Measurements from ENCODE around the gene OR4D6. TPM values are rescaled to one million over a fixed set of nuclear protein-coding genes. Genes with fewer than 3 reads are reported as not detected.

OR4D6 gene
- total and polyA plus RNA-seq, 2 experiments from 2014 or later = not detected

GRCh38 chr11:59417023-59417422, 39.7 kb upstream of the OR4D6 start:
- Histone ChIP-seq H4K20me1 (ENCODE audit: insufficient read depth) (no peaks in the 10 kb centered on the region), H2AFZ (no peak overlapping the region), H3K9me3 (ENCODE audit: low read depth) (no peaks in the 10 kb centered on the region), H3K4me3 (no peak overlapping the region), H3K9ac (no peak overlapping the region), H3K4me2 (ENCODE audit: unreplicated experiment) (no peak overlapping the region), H3F3A (ENCODE audit: insufficient read depth) (no peaks in the 10 kb centered on the region), H3K27ac (no peak overlapping the region), H3K4me1 (ENCODE audit: insufficient read depth) (no peaks in the 10 kb centered on the region), H3K9me2 (ENCODE audit: insufficient read depth) (no peaks in the 10 kb centered on the region), H3K79me2 (ENCODE audit: insufficient read depth) (no peaks in the 10 kb centered on the region), H3K36me3 (ENCODE audit: low read depth) (no peaks in the 10 kb centered on the region), H3K27me3 (replicated peaks; ENCODE audit: insufficient read depth) (no peaks in the 10 kb centered on the region; the same call in 1 of the 2 replicates)
- WGBS, 2 experiments (ENCODE audit: low coverage in 1 of 2, low lambda C conversion rate in 2 of 2, missing lambda C conversion rate in 2 of 2) = 2% methylated on average over 5 of the region's 5 CpGs
- DNase-seq = no peak
- in situ Hi-C loops (cut with MboI) = no loop called here
- TF ChIP-seq EZH2 (IDR thresholded peaks at IDR 0.05; ENCODE audit: insufficient read depth, poor library complexity, severe bottlenecking) (no peak), EZH2phosphoT487 (IDR thresholded peaks at IDR 0.05; ENCODE audit: insufficient read depth, low read depth) (no peak)

DNA sequence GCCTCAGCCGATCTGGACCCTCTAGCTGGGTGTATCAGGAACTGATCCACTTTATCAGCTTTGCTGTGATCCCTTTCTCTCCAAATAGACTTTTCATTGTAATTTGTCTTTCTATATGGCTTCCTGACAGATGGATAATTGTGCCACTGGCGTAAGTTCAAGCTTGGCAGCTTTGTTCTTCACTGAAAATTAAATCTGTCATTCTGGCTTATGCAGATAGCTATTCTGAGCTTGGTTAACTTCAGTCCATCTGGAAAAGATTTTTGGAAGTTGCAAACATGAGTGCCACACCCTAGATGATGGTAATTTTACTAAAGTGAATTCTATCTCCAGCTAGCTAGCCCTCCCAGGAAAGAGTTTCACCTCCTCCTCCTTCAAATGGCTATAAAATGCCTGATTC, 38.6 kb upstream of the OR4D6 start:
- H3K27ac ChIP-seq = no peak overlapping the region
- no peak overlapping the region for H2AFZ ChIP-seq
- 4 to 6% methylated on average over 2 of the region's 2 CpGs for WGBS, 2 experiments (ENCODE audit: low coverage in 1 of 2, low lambda C conversion rate in 2 of 2, missing lambda C conversion rate in 2 of 2)
- H3K4me1 ChIP-seq (ENCODE audit: insufficient read depth) = no peaks in the 10 kb centered on the region
- no peak for TF ChIP-seq EZH2phosphoT487 (IDR thresholded peaks at IDR 0.05; ENCODE audit: insufficient read depth, low read depth)
- no peak for TF ChIP-seq EZH2 (IDR thresholded peaks at IDR 0.05; ENCODE audit: insufficient read depth, poor library complexity, severe bottlenecking)
- no peak overlapping the region for H3K4me3 ChIP-seq
- H3F3A ChIP-seq (ENCODE audit: insufficient read depth) = no peaks in the 10 kb centered on the region
- H3K9me3 ChIP-seq (ENCODE audit: low read depth) = no peaks in the 10 kb centered on the region
- in situ Hi-C loops (cut with MboI) = no loop called here
- H3K27me3 ChIP-seq (replicated peaks; ENCODE audit: insufficient read depth) = no peaks in the 10 kb centered on the region; the same call in 1 of the 2 replicates
- H3K9me2 ChIP-seq (ENCODE audit: insufficient read depth) = no peaks in the 10 kb centered on the region
- H4K20me1 ChIP-seq (ENCODE audit: insufficient read depth) = no peaks in the 10 kb centered on the region
- H3K4me2 ChIP-seq (ENCODE audit: unreplicated experiment) = no peak overlapping the region
- no peaks in the 10 kb centered on the region for H3K79me2 ChIP-seq (ENCODE audit: insufficient read depth)
- DNase-seq = no peak
- no peaks in the 10 kb centered on the region for H3K36me3 ChIP-seq (ENCODE audit: low read depth)
- no peak overlapping the region for H3K9ac ChIP-seq

- Histone ChIP-seq H3K9me2 (ENCODE audit: insufficient read depth) (no peaks in the 10 kb centered on the region), H3K27me3 (replicated peaks; ENCODE audit: insufficient read depth) (peaks cover 5% of the 10 kb centered on the region), H3K79me2 (ENCODE audit: insufficient read depth) (no peaks in the 10 kb centered on the region), H3K27ac (no peak overlapping the region), H3K9ac (no peak overlapping the region), H3K36me3 (ENCODE audit: low read depth) (no peaks in the 10 kb centered on the region), H3K9me3 (ENCODE audit: low read depth) (no peaks in the 10 kb centered on the region), H3K4me2 (ENCODE audit: unreplicated experiment) (no peak overlapping the region), H3K4me3 (no peak overlapping the region), H2AFZ (no peak overlapping the region), H3F3A (ENCODE audit: insufficient read depth) (no peaks in the 10 kb centered on the region), H4K20me1 (ENCODE audit: insufficient read depth) (no peaks in the 10 kb centered on the region), H3K4me1 (ENCODE audit: insufficient read depth) (no peaks in the 10 kb centered on the region)
- in situ Hi-C loops (cut with MboI) = no loop called here
- WGBS, 2 experiments (ENCODE audit: low coverage in 1 of 2, low lambda C conversion rate in 2 of 2, missing lambda C conversion rate in 2 of 2) = 31% methylated on average over 2 of the region's 2 CpGs
- TF ChIP-seq EZH2phosphoT487 (IDR thresholded peaks at IDR 0.05; ENCODE audit: insufficient read depth, low read depth) = no peak
- TF ChIP-seq EZH2 (IDR thresholded peaks at IDR 0.05; ENCODE audit: insufficient read depth, poor library complexity, severe bottlenecking) = no peak
- no peak for DNase-seq
These were observed 32.9 kb upstream of the OR4D6 start for GRCh38 chr11:59423835-59424234.

DNA sequence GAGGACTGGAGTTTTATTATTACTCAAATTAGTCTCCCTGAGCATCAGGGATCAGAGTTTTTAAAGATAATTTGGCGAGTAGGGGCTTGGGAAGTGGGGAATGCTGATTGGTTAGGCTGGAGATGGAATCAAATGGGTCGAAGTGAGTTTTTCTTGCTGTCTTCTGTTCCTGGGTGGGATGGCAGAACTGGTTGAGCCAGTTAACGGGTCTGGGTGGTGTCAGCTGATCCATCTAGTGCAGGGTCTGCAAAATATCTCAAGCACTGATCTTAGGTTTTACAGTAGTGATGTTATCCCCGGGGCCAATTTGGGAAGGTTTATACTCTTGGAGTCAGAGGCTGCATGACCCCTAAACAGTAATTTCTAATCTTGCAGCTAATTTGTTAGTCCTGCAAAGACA, 31.6 kb upstream of the OR4D6 start:
- Histone ChIP-seq H4K20me1 (ENCODE audit: insufficient read depth) (no peaks in the 10 kb centered on the region), H2AFZ (no peak overlapping the region), H3K27ac (no peak overlapping the region), H3K4me1 (ENCODE audit: insufficient read depth) (no peaks in the 10 kb centered on the region), H3K4me3 (no peak overlapping the region), H3K36me3 (ENCODE audit: low read depth) (no peaks in the 10 kb centered on the region), H3K4me2 (ENCODE audit: unreplicated experiment) (no peak overlapping the region), H3F3A (ENCODE audit: insufficient read depth) (no peaks in the 10 kb centered on the region), H3K79me2 (ENCODE audit: insufficient read depth) (no peaks in the 10 kb centered on the region), H3K9me2 (ENCODE audit: insufficient read depth) (no peaks in the 10 kb centered on the region), H3K9me3 (ENCODE audit: low read depth) (no peaks in the 10 kb centered on the region), H3K9ac (no peak overlapping the region), H3K27me3 (replicated peaks; ENCODE audit: insufficient read depth) (peaks cover 5% of the 10 kb centered on the region; the same call in 1 of the 2 replicates)
- TF ChIP-seq EZH2 (IDR thresholded peaks at IDR 0.05; ENCODE audit: insufficient read depth, poor library complexity, severe bottlenecking) (no peak), EZH2phosphoT487 (IDR thresholded peaks at IDR 0.05; ENCODE audit: insufficient read depth, low read depth) (no peak)
- no peak for DNase-seq
- in situ Hi-C loops (cut with MboI) = no loop called here
- 3 to 7% methylated on average over 4 of the region's 4 CpGs for WGBS, 2 experiments (ENCODE audit: low coverage in 1 of 2, low lambda C conversion rate in 2 of 2, missing lambda C conversion rate in 2 of 2)

Measured in GM23248 (cell line).